ENCODE measurements around the gene RARG. TPM values are rescaled to one million over a fixed set of nuclear protein-coding genes. Genes with fewer than 3 reads are reported as not detected.

Gene RARG
- total and polyA plus RNA-seq, 9 donors, result 8.7 to 37.0 (median 25.8) TPM

GRCh38 chr12:53191096-53191884 lies 40.7 kb downstream of the RARG start:
- Histone ChIP-seq H3K9me3 (no peaks in the 10 kb centered on the region), H3K4me1 (ENCODE audit: insufficient read depth) (no peaks in the 10 kb centered on the region), H3K4me3 (no peak overlapping the region), H3K27ac (no peak overlapping the region), H3K36me3 (no peaks in the 10 kb centered on the region), H3K27me3 (no peaks in the 10 kb centered on the region)
- intact Hi-C loops (cut with DNase I), result no loop called here
- WGBS, 3 donors, result 73 to 79% (median 75%) methylated on average over 11 of the region's 11 CpGs
- TF ChIP-seq POLR2A (IDR thresholded peaks at IDR 0.05), result no peak
- no peak for TF ChIP-seq EP300 (IDR thresholded peaks at IDR 0.05)
- no peak for TF ChIP-seq CTCF (IDR thresholded peaks at IDR 0.05)
- no peak for DNase-seq

- Histone ChIP-seq H3K27me3 (no peaks in the 10 kb centered on the region), H3K4me3 (no peak overlapping the region), H3K36me3 (no peaks in the 10 kb centered on the region), H3K4me1 (ENCODE audit: insufficient read depth) (no peaks in the 10 kb centered on the region), H3K27ac (no peak overlapping the region), H3K9me3 (no peaks in the 10 kb centered on the region)
- TF ChIP-seq EP300 (IDR thresholded peaks at IDR 0.05) (no peak), POLR2A (IDR thresholded peaks at IDR 0.05) (no peak), CTCF (IDR thresholded peaks at IDR 0.05) (peak; percentile 55 to 73 (median 59))
- intact Hi-C loops (cut with DNase I), result no loop called here
- WGBS, 3 donors, result 34 to 44% (median 38%) methylated on average over 14 of the region's 14 CpGs
- DNase-seq, result peak; percentile 54 to 77 (median 66)
Observed at GRCh38 chr12:53190108-53190729, 41.8 kb downstream of the RARG start.

GRCh38 chr12:53187145-53187899 lies 44.7 kb downstream of the RARG start:
- TF ChIP-seq CTCF (IDR thresholded peaks at IDR 0.05) (no peak), EP300 (IDR thresholded peaks at IDR 0.05) (no peak), POLR2A (IDR thresholded peaks at IDR 0.05) (no peak)
- no peaks in the 10 kb centered on the region for H3K27me3 ChIP-seq
- DNase-seq, result no peak
- intact Hi-C loops (cut with DNase I), result loop anchor here in 1 of 4 donors (2.0 kb wide), 1 partner anchor 119 kb away; no protein-coding TSS in a partner anchor
- WGBS, 3 donors, result 55 to 73% (median 59%) methylated on average over 15 of the region's 15 CpGs
- no peak overlapping the region for H3K27ac ChIP-seq
- no peak overlapping the region for H3K4me3 ChIP-seq
- H3K4me1 ChIP-seq (ENCODE audit: insufficient read depth), result peaks cover 5% of the 10 kb centered on the region
- no peaks in the 10 kb centered on the region for H3K9me3 ChIP-seq
- no peaks in the 10 kb centered on the region for H3K36me3 ChIP-seq

- no peak for DNase-seq
- intact Hi-C loops (cut with DNase I), result loop anchor here in 1 of 4 donors (2.0 kb wide), 1 partner anchor 118 kb away; no protein-coding TSS in a partner anchor
Observed at GRCh38 chr12:53186745-53187144, 45.3 kb downstream of the RARG start.

More at GRCh38 chr12:53186745-53187144, 45.3 kb downstream of the RARG start:
- TF ChIP-seq EP300 (IDR thresholded peaks at IDR 0.05), result no peak
- WGBS, 3 donors, result 91% methylated on average over 4 of the region's 4 CpGs
- peaks cover 11% of the 10 kb centered on the region for H3K4me1 ChIP-seq (ENCODE audit: insufficient read depth)
- no peaks in the 10 kb centered on the region for H3K9me3 ChIP-seq
- H3K36me3 ChIP-seq, result no peaks in the 10 kb centered on the region
- no peak overlapping the region for H3K4me3 ChIP-seq
- no peaks in the 10 kb centered on the region for H3K27me3 ChIP-seq
- H3K27ac ChIP-seq, result no peak overlapping the region
